Measurements from ENCODE around the gene PSKH1.

The PSKH1 gene

DNA sequence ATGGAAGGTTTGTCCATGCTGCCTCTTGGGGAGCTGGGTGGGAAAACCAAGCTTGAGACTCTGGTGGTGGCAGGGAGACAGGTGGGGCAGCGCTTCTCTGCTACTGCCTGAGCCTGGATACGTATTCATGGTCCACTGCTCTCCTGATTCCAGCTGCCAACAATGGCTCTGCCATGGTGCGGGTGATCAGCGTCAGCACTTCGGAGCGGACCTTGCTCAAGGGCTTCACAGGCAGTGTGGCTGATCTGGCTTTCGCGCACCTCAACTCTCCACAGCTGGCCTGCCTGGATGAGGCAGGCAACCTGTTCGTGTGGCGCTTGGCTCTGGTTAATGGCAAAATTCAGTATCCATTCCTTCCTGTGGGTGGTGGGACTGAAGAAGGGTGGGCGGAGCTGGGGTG lies 16.0 kb upstream of the PSKH1 start:
- H3K4me3 Mint-ChIP-seq = no peak overlapping the region
- H3K4me1 Mint-ChIP-seq (ENCODE audit: low read depth) = peaks cover 26% of the 10 kb centered on the region
- peaks cover 43% of the 10 kb centered on the region for H3K36me3 Mint-ChIP-seq (ENCODE audit: low read depth)
- no peak overlapping the region for H3K27ac Mint-ChIP-seq
- H3K27me3 Mint-ChIP-seq = no peaks in the 10 kb centered on the region
- no peaks in the 10 kb centered on the region for H3K9me3 Mint-ChIP-seq

DNA sequence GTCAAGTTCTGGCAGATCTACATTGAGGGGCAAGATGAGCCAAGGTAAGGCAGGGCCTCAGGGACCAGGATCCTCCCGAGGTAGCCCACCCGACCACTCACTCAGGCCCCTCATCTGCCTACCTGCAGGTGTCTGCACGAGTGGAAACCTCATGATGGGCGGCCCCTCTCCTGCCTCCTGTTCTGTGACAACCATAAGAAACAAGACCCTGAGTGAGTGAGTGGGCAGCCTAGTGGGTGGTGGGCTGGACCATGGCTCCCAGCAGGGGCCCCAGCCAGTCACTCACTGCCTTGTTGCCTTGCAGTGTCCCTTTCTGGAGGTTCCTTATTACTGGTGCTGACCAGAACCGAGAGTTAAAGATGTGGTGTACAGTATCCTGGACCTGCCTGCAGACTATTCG lies 14.8 kb upstream of the PSKH1 start:
- Mint-ChIP-seq H3K27me3 (no peaks in the 10 kb centered on the region), H3K4me3 (no peak overlapping the region), H3K4me1 (ENCODE audit: low read depth) (peaks cover 22% of the 10 kb centered on the region), H3K36me3 (ENCODE audit: low read depth) (peaks cover 52% of the 10 kb centered on the region), H3K9me3 (no peaks in the 10 kb centered on the region), H3K27ac (no peak overlapping the region)

DNA sequence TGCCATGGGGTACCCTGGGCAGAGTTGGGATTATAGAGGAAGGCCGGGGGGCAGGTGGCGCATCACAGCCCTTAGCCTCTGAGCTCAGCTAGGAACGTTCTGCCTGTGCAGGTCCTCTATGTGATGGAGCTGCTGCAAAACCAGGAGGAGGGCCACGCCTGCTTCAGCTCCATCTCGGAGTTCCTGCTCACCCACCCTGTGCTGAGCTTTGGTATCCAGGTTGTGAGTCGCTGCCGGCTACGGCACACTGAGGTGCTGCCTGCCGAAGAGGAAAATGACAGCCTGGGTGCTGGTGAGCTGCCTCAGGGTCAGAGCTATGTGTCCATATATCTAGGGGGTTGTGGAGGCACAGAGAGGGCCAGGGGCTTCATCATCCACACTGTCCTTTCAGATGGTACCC lies 14.2 kb upstream of the PSKH1 start:
- Mint-ChIP-seq H3K4me3 (no peak overlapping the region), H3K36me3 (ENCODE audit: low read depth) (peaks cover 58% of the 10 kb centered on the region), H3K27ac (no peak overlapping the region), H3K9me3 (no peaks in the 10 kb centered on the region), H3K27me3 (no peaks in the 10 kb centered on the region), H3K4me1 (ENCODE audit: low read depth) (peaks cover 18% of the 10 kb centered on the region)

DNA sequence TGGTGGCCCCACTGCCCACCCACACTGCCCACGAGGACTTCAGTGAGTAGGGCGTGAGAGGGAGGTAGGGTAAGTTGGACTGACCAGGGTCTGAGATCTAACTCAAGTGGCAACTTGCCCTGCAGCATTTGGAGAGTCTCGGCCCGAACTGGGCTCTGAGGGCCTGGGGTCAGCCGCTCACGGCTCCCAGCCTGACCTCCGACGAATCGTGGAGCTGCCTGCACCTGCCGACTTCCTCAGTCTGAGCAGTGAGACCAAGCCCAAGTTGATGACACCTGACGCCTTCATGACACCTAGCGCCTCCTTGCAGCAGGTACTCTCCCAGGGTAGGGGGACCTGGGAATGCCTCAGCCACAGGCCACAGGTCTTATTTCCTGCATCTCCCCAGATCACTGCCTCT lies 13.6 kb upstream of the PSKH1 start:
- H3K27me3 Mint-ChIP-seq = no peaks in the 10 kb centered on the region
- no peak overlapping the region for H3K27ac Mint-ChIP-seq
- H3K4me3 Mint-ChIP-seq = no peak overlapping the region
- H3K36me3 Mint-ChIP-seq (ENCODE audit: low read depth) = peaks cover 61% of the 10 kb centered on the region
- no peaks in the 10 kb centered on the region for H3K9me3 Mint-ChIP-seq
- peaks cover 12% of the 10 kb centered on the region for H3K4me1 Mint-ChIP-seq (ENCODE audit: low read depth)

DNA sequence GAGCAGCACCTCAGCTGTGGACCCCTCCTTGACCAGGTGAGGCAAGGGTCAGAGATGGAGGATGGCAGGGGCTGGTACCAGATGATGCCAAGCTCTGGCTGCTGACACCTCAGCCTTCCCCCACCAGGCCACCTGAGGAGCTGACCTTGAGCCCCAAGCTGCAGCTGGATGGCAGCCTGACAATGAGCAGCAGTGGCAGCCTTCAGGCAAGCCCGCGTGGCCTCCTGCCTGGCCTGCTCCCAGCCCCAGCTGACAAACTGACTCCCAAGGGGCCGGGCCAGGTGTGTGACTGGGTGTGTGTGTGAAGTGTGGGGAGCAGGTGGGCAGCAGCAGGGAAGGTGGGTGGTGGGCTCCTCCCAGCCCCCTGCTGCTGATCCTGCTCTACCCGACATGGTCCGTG lies 13.1 kb upstream of the PSKH1 start:
- no peaks in the 10 kb centered on the region for H3K27me3 Mint-ChIP-seq
- no peak overlapping the region for H3K27ac Mint-ChIP-seq
- H3K36me3 Mint-ChIP-seq (ENCODE audit: low read depth) = peaks cover 63% of the 10 kb centered on the region
- peaks cover 7% of the 10 kb centered on the region for H3K4me1 Mint-ChIP-seq (ENCODE audit: low read depth)
- no peaks in the 10 kb centered on the region for H3K9me3 Mint-ChIP-seq
- H3K4me3 Mint-ChIP-seq = no peak overlapping the region

DNA sequence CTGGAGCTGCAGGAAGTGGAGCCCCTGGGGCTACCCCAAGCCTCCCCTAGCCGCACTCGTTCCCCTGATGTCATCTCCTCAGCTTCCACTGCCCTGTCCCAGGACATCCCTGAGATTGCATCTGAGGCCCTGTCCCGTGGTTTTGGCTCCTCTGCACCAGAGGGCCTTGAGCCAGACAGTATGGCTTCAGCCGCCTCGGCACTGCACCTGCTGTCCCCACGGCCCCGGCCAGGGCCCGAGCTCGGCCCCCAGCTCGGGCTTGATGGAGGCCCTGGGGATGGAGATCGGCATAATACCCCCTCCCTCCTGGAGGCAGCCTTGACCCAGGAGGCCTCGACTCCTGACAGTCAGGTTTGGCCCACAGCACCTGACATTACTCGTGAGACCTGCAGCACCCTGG lies 12.5 kb upstream of the PSKH1 start:
- Mint-ChIP-seq H3K27me3 (no peaks in the 10 kb centered on the region), H3K27ac (no peak overlapping the region), H3K36me3 (ENCODE audit: low read depth) (peaks cover 63% of the 10 kb centered on the region), H3K9me3 (no peaks in the 10 kb centered on the region), H3K4me3 (no peak overlapping the region), H3K4me1 (ENCODE audit: low read depth) (peaks cover under 1% of the 10 kb centered on the region)

DNA sequence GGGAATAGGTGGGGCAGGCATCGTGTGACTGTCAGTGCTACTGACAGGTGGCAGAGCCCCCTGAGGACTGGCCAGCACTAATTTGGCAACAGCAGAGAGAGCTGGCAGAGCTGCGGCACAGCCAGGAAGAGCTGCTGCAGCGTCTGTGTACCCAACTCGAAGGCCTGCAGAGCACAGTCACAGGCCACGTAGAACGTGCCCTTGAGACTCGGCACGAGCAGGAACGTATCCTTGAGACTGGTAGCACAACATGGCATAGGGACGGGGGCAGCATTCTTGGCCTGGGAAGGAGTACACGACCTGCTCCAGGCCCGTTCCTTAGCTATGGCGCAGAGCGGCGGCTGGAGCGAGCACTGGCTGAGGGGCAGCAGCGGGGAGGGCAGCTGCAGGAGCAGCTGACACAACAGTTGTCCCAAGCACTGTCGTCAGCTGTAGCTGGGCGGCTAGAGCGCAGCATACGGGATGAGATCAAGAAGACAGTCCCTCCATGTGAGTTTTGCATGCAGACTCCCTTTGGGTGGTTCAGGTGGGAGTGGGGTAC lies 11.4 kb upstream of the PSKH1 start:
- Mint-ChIP-seq H3K27me3 (no peaks in the 10 kb centered on the region), H3K9me3 (no peaks in the 10 kb centered on the region), H3K27ac (no peak overlapping the region), H3K4me1 (ENCODE audit: low read depth) (no peaks in the 10 kb centered on the region), H3K4me3 (no peak overlapping the region), H3K36me3 (ENCODE audit: low read depth) (peaks cover 57% of the 10 kb centered on the region)

DNA sequence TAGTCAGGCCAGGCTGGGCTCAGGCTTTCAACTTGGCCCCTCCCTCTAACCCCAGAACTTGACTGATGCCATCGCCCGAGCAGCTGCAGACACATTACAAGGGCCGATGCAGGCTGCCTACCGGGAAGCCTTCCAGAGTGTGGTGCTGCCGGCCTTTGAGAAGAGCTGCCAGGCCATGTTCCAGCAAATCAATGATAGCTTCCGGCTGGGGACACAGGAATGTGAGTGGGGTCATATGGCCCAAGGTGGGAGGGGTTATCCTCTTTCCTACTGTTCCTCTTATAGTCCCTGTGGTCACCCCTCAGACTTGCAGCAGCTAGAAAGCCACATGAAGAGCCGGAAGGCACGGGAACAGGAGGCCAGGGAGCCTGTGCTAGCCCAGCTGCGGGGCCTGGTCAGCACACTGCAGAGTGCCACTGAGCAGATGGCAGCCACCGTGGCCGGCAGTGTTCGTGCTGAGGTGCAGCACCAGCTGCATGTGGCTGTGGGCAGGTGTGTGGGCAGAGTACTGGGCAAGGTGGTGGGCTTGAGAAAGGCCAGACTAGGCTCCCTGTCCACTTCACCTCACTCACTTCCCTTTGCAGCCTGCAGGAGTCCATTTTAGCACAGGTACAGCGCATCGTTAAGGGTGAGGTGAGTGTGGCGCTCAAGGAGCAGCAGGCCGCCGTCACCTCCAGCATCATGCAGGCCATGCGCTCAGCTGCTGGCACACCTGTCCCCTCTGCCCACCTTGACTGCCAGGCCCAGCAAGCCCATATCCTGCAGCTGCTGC lies 10.5 kb upstream of the PSKH1 start:
- Mint-ChIP-seq H3K27me3 (no peaks in the 10 kb centered on the region), H3K9me3 (no peaks in the 10 kb centered on the region), H3K27ac (no peak overlapping the region), H3K4me1 (ENCODE audit: low read depth) (no peaks in the 10 kb centered on the region), H3K4me3 (no peak overlapping the region), H3K36me3 (ENCODE audit: low read depth) (peaks cover 51% of the 10 kb centered on the region)

DNA sequence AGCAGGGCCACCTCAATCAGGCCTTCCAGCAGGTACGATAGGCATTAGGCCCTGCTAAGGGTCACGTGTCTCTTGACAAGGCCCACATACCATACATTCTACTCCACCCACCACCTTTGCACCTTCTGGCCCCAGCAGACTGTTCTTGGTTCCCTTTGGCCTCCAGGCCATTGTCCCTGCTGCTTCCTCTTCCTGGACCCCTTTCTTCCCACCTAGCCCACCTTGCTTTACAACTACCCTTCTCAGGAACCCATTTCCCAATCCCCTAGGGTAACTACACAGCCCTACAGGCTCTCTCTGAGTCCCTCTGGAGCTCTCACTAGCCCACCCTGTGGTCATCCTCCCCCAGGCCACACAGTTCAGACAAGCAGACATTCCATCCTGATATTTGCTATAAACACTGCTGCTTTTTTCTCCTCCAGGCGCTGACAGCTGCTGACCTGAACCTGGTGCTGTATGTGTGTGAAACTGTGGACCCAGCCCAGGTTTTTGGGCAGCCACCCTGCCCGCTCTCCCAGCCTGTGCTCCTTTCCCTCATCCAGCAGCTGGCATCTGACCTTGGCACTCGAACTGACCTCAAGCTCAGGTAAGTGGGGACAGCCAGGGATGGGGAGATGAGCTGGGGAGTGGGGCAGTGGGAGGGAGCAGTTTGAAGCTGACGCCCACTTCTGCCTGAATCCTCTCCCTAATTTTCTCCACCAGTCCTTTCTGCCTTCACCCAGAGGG lies 9.7 kb upstream of the PSKH1 start:
- peaks cover 45% of the 10 kb centered on the region for H3K36me3 Mint-ChIP-seq (ENCODE audit: low read depth)
- no peaks in the 10 kb centered on the region for H3K9me3 Mint-ChIP-seq
- no peak overlapping the region for H3K27ac Mint-ChIP-seq
- no peaks in the 10 kb centered on the region for H3K27me3 Mint-ChIP-seq
- H3K4me3 Mint-ChIP-seq = no peak overlapping the region
- no peaks in the 10 kb centered on the region for H3K4me1 Mint-ChIP-seq (ENCODE audit: low read depth)

DNA sequence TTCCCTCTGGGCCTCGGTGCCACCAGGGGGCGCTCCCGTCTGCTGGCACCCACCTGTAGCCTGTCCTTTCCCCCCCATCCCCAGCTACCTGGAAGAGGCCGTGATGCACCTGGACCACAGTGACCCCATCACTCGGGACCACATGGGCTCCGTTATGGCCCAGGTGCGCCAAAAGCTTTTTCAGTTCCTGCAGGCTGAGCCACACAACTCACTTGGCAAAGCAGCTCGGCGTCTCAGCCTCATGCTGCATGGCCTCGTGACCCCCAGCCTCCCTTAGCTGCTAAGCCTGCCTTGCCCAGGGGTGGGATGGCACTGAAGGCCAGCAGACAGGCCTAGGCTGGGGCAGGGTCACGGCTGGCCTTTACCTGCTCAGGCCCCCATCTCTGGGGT lies 9.2 kb upstream of the PSKH1 start:
- H3K36me3 Mint-ChIP-seq (ENCODE audit: low read depth) = peaks cover 42% of the 10 kb centered on the region
- H3K4me3 Mint-ChIP-seq = no peak overlapping the region
- H3K4me1 Mint-ChIP-seq (ENCODE audit: low read depth) = no peaks in the 10 kb centered on the region
- H3K27ac Mint-ChIP-seq = no peak overlapping the region
- no peaks in the 10 kb centered on the region for H3K27me3 Mint-ChIP-seq
- H3K9me3 Mint-ChIP-seq = no peaks in the 10 kb centered on the region

DNA sequence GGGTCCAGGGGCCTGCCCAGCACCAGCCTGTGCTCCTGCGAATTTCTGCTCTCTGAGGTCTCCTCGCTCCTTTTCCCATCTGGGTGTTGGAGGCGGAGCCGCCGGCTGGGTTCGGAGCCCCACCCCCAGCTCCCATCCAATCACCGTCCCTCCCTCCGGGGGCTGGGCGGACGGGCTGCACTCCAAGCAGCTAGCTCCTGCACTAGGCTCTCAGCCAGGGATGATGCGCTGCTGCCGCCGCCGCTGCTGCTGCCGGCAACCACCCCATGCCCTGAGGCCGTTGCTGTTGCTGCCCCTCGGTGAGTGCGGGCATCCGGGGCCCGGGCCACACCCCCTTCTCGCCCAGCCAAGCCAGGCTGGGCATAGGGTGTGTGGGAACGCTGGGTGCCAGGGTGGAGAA lies 8.4 kb upstream of the PSKH1 start, which contains the start of gene NRN1L:
Gene NRN1L (plus strand): TSS at position 202 of the 400 bp plus-strand sequence. CDS start 19 bp downstream, at position 221.
- no peaks in the 10 kb centered on the region for H3K9me3 Mint-ChIP-seq
- no peaks in the 10 kb centered on the region for H3K27me3 Mint-ChIP-seq
- H3K4me3 Mint-ChIP-seq = no peak within 1 kb of the TSS
- no peaks in the 10 kb centered on the region for H3K4me1 Mint-ChIP-seq (ENCODE audit: low read depth)
- H3K36me3 Mint-ChIP-seq (ENCODE audit: low read depth) = peaks cover 34% of the 10 kb centered on the region
- no peak within 1 kb of the TSS for H3K27ac Mint-ChIP-seq

DNA sequence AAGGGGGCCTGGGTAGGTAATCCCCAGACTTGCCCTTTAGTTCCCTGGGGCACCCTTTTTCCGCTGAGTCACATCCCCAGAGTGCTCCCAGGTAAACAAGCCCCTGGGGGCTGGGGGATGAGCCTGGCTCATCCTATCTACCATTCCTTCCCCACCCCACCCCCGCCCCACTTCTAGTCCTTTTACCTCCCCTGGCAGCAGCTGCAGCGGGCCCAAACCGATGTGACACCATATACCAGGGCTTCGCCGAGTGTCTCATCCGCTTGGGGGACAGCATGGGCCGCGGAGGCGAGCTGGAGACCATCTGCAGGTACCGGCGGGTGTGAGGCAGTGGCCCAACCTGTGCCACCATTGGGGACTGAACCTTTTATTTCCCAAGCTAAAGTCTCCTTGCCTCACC lies 7.5 kb upstream of the PSKH1 start:
- peaks cover 26% of the 10 kb centered on the region for H3K36me3 Mint-ChIP-seq (ENCODE audit: low read depth)

DNA sequence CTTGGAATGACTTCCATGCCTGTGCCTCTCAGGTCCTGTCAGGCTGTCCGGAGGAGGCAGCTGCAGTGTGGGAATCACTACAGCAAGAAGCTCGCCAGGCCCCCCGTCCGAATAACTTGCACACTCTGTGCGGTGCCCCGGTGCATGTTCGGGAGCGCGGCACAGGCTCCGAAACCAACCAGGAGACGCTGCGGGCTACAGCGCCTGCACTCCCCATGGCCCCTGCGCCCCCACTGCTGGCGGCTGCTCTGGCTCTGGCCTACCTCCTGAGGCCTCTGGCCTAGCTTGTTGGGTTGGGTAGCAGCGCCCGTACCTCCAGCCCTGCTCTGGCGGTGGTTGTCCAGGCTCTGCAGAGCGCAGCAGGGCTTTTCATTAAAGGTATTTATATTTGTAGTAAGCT lies 7.1 kb upstream of the PSKH1 start:
- H3K36me3 Mint-ChIP-seq (ENCODE audit: low read depth) = peaks cover 26% of the 10 kb centered on the region
- no peaks in the 10 kb centered on the region for H3K27me3 Mint-ChIP-seq
- H3K27ac Mint-ChIP-seq = no peak overlapping the region
- no peak overlapping the region for H3K4me3 Mint-ChIP-seq
- no peaks in the 10 kb centered on the region for H3K9me3 Mint-ChIP-seq
- H3K4me1 Mint-ChIP-seq (ENCODE audit: low read depth) = no peaks in the 10 kb centered on the region

More for the DNA sequence above, 7.5 kb upstream of the PSKH1 start:
- Mint-ChIP-seq H3K9me3 (no peaks in the 10 kb centered on the region), H3K27ac (no peak overlapping the region), H3K27me3 (no peaks in the 10 kb centered on the region), H3K4me1 (ENCODE audit: low read depth) (no peaks in the 10 kb centered on the region), H3K4me3 (no peak overlapping the region)

DNA sequence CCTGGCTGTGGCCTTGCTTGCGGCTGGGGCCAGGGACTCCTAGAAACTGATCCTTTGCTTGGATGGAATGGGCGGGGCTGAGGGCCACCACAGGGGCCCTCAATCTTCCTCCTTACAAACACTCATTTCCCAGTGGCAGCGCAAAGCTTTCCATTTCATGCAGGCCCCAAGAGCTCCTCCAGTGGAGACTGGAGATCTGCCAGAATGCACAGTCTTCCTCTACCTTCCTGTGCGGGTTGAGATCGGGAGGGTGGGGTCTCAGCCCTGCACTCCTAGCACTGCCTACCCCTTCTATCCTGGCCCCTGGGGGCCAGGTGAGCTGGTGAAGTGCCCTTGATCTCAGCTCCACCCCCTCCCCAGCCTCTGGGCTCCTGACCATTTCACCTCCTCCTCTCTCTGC lies 6.7 kb upstream of the PSKH1 start:
- peak overlapping the region; percentile 8 for H3K27ac Mint-ChIP-seq
- no peak overlapping the region for H3K4me3 Mint-ChIP-seq
- H3K36me3 Mint-ChIP-seq (ENCODE audit: low read depth) = peaks cover 26% of the 10 kb centered on the region
- H3K9me3 Mint-ChIP-seq = no peaks in the 10 kb centered on the region
- no peaks in the 10 kb centered on the region for H3K4me1 Mint-ChIP-seq (ENCODE audit: low read depth)
- H3K27me3 Mint-ChIP-seq = no peaks in the 10 kb centered on the region

DNA sequence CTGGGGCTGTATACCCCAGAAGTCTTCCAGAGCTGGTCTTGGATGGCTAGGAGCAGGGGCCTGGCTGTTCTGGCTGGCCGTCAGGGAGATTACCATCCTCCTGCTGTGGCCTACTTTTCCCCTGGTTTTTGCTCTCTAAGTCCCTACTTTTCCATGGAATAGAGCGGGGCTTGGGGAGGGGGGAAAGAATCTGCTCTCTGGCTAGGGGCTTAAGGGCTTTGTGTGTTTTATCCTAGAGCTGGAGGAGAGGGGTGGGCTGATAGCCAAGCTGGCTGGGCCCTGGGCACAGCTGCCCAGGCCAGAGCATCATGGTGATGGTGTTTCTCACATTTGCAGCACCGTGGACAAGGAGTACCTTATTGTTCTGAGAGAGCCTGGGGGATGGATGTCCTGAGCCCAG lies 4.7 kb upstream of the PSKH1 start:
- peaks cover 10% of the 10 kb centered on the region for H3K36me3 Mint-ChIP-seq (ENCODE audit: low read depth)
- no peak overlapping the region for H3K4me3 Mint-ChIP-seq
- H3K4me1 Mint-ChIP-seq (ENCODE audit: low read depth) = peaks cover 9% of the 10 kb centered on the region
- H3K27ac Mint-ChIP-seq = no peak overlapping the region
- H3K9me3 Mint-ChIP-seq = no peaks in the 10 kb centered on the region
- no peaks in the 10 kb centered on the region for H3K27me3 Mint-ChIP-seq

Measured in stimulated activated naive CD8-positive, alpha-beta T cell treated with anti-CD3 and anti-CD28 coated beads, Interleukin-15, Interleukin-2, amounts not matched to agents 100 ng/mL and 50 ng/mL, for 24 hours (primary cell).